ENCODE measurements around the gene COPA.
"Not testable (repeated sequence)": the region's sequence is repeated elsewhere in the genome, so short reads cannot be mapped to it uniquely, and the experiment has no call there.

COPA gene

DNA sequence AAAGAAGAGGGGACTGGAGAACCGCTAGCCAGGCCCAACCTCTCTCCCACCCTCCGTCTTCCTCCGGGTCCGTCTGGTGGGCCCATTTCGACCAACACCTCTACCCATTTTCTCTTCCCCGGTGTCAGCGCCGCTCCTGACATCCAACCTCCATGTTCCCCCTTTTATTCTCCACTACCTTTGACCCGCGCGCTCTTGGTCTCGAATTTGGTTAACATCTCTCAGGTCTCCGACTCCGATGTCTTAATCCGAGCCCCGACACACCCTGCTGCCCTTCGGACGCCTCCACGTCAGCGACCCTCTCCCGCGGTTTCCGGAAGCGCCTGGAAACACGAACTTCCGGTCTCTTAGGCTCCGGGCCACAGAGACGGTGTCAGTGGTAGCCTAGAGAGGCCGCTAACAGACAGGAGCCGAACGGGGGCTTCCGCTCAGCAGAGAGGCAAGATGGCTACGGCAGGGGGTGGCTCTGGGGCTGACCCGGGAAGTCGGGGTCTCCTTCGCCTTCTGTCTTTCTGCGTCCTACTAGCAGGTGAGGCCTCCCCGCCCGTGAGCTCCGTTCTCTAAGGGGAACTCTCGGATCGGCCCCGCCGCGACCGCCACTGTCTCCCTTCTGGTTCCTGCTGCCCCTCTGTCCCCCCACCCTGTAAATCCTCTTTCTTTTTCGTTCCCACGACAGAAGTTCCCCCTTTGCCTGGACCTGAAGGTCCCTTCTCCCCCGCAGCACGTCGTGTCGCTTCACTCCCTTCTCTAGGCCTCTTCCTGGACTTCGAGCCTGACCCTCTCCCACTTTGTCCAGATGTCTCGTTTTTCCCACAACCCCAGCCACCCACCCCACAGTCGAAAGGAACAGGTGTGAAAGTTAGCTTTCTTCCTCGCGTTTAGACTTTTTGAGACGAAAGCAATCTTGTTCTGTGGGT is at the start of gene COPA, which contains the start of gene NCSTN:
TSS of gene COPA (minus strand) at position 298 of the 917 bp plus-strand sequence. CDS start at position 218, 80 bp downstream.
TSS of gene NCSTN (plus strand) at position 431 of the 917 bp plus-strand sequence. CDS start at position 445, 14 bp downstream.
- TF ChIP-seq, protein P1, sequence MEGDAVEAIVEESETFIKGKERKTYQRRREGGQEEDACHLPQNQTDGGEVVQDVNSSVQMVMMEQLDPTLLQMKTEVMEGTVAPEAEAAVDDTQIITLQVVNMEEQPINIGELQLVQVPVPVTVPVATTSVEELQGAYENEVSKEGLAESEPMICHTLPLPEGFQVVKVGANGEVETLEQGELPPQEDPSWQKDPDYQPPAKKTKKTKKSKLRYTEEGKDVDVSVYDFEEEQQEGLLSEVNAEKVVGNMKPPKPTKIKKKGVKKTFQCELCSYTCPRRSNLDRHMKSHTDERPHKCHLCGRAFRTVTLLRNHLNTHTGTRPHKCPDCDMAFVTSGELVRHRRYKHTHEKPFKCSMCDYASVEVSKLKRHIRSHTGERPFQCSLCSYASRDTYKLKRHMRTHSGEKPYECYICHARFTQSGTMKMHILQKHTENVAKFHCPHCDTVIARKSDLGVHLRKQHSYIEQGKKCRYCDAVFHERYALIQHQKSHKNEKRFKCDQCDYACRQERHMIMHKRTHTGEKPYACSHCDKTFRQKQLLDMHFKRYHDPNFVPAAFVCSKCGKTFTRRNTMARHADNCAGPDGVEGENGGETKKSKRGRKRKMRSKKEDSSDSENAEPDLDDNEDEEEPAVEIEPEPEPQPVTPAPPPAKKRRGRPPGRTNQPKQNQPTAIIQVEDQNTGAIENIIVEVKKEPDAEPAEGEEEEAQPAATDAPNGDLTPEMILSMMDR (IDR thresholded peaks at IDR 0.05), result no peak
- no peak for TF ChIP-seq ZFX (IDR thresholded peaks at IDR 0.05; ENCODE audit: borderline replicate concordance)
- peak within 1 kb of the TSS; percentile 66 for H3K27ac ChIP-seq

DNA sequence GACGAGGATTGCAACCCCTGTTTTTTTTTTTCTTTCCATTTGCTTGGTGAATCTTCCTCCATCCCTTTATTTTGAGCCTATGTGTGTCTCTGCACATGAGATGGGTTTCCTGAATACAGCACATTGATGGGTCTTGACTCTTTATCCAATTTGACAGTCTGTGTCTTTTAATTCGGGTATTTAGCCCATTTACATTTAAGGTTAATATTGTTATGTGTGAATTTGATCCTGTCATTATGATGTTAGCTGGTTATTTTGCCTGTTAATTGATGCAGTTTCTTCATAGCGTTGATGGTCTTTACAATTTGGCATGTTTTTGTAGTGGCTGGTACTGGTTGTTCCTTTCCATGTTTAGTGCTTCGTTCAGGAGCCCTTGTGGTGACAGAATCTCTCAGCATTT is 45.4 kb upstream of the COPA start:
- H3K27ac ChIP-seq, result not testable (repeated sequence)

DNA sequence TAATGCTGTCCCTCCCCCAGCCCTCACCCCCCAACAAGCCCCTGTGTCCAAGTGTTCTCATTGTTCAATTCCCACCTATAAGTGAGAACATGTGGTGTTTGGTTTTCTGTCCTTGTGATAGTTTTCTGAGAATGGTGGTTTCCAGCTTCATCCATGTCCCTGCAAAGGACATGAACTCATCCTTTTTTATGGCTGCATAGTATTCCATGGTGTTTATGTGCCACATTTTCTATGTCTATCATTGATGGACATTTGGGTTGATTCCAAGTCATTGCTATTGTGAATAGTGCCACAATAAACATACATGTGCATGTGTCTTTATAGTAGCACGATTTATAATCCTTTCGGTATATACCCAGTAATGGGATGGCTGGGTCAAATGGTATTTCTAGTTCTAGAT is 41.8 kb upstream of the COPA start:
- not testable (repeated sequence) for H3K27ac ChIP-seq

DNA sequence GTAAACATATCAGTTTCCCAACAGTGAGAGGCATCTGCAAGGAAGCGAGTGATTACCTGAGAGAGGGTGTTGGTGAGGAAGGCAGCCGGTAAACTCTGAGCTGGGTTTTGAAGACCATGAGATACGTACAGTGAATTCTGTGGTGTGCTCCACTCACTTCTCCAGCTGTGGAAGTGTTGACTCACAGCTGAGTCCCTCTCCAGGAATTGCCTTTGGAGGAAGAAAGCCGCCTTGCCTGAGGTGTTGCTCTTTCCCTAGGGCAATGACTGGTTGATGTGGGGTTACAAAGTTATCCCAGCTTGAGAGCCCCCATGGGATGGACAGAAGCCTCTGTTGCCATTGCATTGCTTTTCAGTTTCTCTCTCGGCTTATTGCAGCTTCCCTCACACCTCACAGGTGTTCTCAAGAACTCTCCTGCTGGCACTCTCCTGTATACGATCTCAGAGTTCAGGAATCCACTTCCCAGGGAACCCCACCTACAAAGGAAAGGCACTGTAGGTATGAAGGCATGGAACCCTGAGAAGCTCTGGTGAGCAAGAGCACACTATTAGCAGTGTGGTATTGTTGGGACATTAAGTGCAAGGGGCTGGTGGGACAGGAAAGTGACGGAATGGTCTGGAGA is 34.6 kb upstream of the COPA start:
- TF ChIP-seq, protein P1 (IDR thresholded peaks at IDR 0.05), result no peak
- TF ChIP-seq ZFX (IDR thresholded peaks at IDR 0.05; ENCODE audit: borderline replicate concordance), result no peak
- H3K27ac ChIP-seq, result no peak overlapping the region

DNA sequence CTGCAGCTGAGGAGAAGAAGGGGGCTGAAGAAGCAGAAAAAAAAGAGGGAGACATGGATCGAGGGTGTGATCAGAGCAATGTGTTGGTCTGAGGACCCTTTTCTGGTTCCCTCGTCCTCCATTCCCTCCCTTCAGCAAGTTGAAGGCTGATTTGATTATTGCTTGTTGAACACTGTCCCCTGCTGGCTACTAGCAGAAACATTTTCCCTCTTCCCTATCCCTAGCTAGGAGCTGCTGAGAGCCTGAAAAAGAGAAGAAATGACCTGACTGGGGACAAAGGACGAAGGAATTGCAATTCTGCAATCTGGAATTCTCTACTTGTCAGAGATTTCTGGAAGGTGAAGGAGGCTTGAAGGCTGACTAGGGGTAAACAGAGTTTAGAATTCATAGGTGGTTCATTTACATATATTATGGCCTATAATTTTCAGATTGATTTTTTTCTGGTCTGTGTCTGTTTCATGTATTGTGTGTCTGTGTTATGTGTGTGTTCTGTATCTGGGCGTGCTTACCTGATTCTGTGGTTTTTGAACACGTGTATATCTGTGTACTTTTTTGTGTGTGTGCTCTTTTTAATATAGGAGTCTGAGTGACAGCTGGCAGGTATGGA is 33.6 kb upstream of the COPA start:
- H3K27ac ChIP-seq, result no peak overlapping the region
- TF ChIP-seq, protein P1 (IDR thresholded peaks at IDR 0.05), result peak; percentile 99
- TF ChIP-seq ZFX (IDR thresholded peaks at IDR 0.05; ENCODE audit: borderline replicate concordance), result no peak

DNA sequence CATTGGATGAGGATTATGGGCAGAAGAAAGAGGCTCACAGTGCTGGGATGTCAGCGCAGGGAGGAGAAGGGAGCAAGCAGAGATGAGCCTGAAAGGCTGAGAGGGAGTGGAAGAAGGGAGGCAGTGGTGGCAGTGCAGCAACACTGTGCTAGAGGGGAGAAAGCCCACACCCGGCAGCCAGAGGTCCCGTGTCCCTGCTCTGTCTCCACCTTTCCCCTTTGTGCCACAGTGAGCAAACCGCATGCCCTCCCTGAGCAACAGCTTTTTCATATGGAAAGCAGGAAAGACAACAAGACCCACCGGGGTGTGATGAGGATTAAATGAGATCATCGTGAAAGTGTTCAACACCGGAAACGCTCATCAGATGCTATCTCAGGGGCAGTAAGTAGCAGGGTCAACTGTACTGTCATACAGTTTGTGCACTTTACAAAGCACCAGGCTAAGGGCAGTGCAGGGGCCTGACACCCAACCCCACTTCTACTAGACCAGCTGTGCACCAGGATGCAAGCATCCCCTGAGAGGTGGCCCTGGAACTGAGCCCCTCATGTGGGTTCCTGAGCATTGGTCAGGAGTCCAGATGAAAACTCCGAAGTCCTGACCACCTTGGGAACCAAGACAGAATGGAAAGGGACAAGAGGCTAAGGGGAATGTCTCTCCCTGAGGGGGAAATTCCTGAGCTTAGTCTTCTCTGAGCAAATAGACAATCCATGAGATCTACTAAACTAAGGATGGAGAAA is 32.9 kb upstream of the COPA start:
- H3K27ac ChIP-seq, result no peak overlapping the region
- TF ChIP-seq, protein P1 (IDR thresholded peaks at IDR 0.05), result no peak
- TF ChIP-seq ZFX (IDR thresholded peaks at IDR 0.05; ENCODE audit: borderline replicate concordance), result no peak

DNA sequence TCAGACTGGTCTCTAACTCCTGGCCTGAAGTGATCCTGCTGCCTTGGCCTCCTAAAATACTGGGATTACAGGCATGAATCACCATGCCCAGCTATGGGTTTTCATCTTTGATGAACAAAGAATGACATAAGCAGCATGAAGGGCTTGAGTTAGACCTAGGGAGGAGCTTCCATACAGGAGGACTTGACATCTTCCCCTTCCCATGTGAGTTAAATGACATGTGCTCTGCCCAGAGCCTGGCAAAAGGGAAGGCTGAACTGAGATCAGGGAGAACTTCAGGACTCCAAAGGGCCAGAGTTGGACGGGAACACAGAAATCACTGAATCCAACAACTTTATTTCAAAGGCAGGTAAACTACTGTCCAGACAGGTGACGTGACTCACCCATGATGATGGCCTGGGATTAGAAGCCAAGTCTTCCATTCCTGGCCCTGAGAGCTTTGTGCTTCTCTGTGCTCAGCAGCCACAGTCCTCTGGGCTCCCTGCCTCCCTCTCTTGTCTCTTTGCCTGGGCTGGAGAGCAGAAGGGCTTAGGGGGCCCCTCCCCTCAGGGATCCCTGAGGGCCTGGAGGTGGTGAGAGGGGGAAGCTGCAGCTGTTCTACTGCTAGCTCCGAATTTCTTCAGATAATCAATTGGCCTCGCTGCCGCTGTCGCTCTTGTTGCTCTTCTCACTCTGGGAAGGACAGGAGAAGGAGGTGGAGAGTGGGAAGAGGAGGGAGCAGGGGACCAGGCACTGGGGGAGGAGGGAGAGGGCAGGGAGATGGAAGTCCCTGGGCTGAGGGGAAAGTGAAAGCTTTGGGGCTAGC is 31.5 kb upstream of the COPA start:
- TF ChIP-seq, protein P1 (IDR thresholded peaks at IDR 0.05), result no peak
- no peak for TF ChIP-seq ZFX (IDR thresholded peaks at IDR 0.05; ENCODE audit: borderline replicate concordance)
- no peak overlapping the region for H3K27ac ChIP-seq

All from 22Rv1 (cell line).